Fibroblast of lung (primary cell): ENCODE measurements around the gene ATG101. TPM values are rescaled to one million over a fixed set of nuclear protein-coding genes. Genes with fewer than 3 reads are reported as not detected.
"Not testable (repeated sequence)": the region's sequence is repeated elsewhere in the genome, so short reads cannot be mapped to it uniquely, and the experiment has no call there.

ENCODE experiments used
- DNase-seq, 2 donors: peaks; one replicate each; pipeline versions ENCODE4 v3.0.0 to v3.0.0-alpha.2; 2010; ENCODE audit warnings: low read depth in 2 of 2
- H2AFZ ChIP-seq: 2 replicates; pipeline ENCODE4 v1.5.1; 2012; ENCODE audit warnings: low read length, control low read depth, inconsistent platforms
- H3K27ac ChIP-seq: 2 replicates; pipeline ENCODE4 v1.5.1; 2011; ENCODE audit warnings: low read length, control low read depth; ENCODE audit not compliant: insufficient read depth
- H3K27me3 ChIP-seq: 2 replicates; pipeline ENCODE4 v1.5.1; 2011; ENCODE audit warnings: mild to moderate bottlenecking, low read length; ENCODE audit not compliant: control insufficient read depth, insufficient read depth
- H3K36me3 ChIP-seq: 2 replicates; pipeline ENCODE4 v1.5.1; 2011; ENCODE audit warnings: low read length; ENCODE audit not compliant: control insufficient read depth, insufficient read depth
- H3K4me1 ChIP-seq: 2 replicates; pipeline ENCODE4 v1.5.1; 2011; ENCODE audit warnings: low read length; ENCODE audit not compliant: control insufficient read depth, insufficient read depth; ENCODE audit errors: extremely low read depth
- H3K4me2 ChIP-seq: 2 replicates; pipeline ENCODE4 v1.5.1; 2011; ENCODE audit warnings: low read length, control low read depth; ENCODE audit not compliant: insufficient read depth; ENCODE audit errors: extremely low read depth
- H3K4me3 ChIP-seq, 4 experiments: fragments of 200-600 bp in 1 of 4; sonication (generic) in 1 of 4; replicated peaks in 1 of 4; 2 replicates each; pipeline ENCODE4 v1.5.1; 2011 to 2016; ENCODE audit warnings: low read length in 4 of 4, low read depth in 3 of 4, mild to moderate bottlenecking in 3 of 4, control low read depth in 2 of 4, inconsistent platforms in 1 of 4, mixed read lengths in 1 of 4; ENCODE audit not compliant: insufficient read depth in 1 of 4; ENCODE audit errors: control extremely low read depth in 1 of 4
- H3K79me2 ChIP-seq: 2 replicates; pipeline ENCODE4 v1.5.1; 2012; ENCODE audit warnings: mild to moderate bottlenecking, low read length, inconsistent platforms; ENCODE audit not compliant: control insufficient read depth, insufficient read depth
- H3K9ac ChIP-seq: 2 replicates; pipeline ENCODE4 v1.5.1; 2011; ENCODE audit warnings: mild to moderate bottlenecking, low read length, control low read depth; ENCODE audit not compliant: insufficient read depth
- H3K9me3 ChIP-seq: 2 replicates; pipeline ENCODE4 v1.5.1; 2012; ENCODE audit warnings: low read depth, low read length; ENCODE audit not compliant: control insufficient read depth, insufficient read depth
- H4K20me1 ChIP-seq: 2 replicates; pipeline ENCODE4 v1.5.1; 2011; ENCODE audit warnings: low read length; ENCODE audit not compliant: control insufficient read depth, insufficient read depth; ENCODE audit errors: extremely low read depth
- EZH2 ChIP-seq: IDR thresholded peaks from 2 replicates; pipeline ENCODE4 v1.5.1; 2012; ENCODE audit warnings: low read length, control low read depth, mild to moderate bottlenecking; ENCODE audit errors: missing control alignments
- polyA plus RNA-seq, 2 donors: library from polyadenylated mRNA; depleted of rRNA in 1 of 2; stranded (reverse) in 1 of 2; unstranded in 1 of 2; fragments of >200 nt; gene quantifications; 2 replicates each; pipeline ENCODE4 v1.2.1, GENCODE V29; 2011 to 2012; ENCODE audit warnings: missing spikeins in 1 of 2
- total RNA-seq: library from RNA; depleted of rRNA; stranded (reverse); fragments of >200 nt; gene quantifications from 2 replicates; pipeline ENCODE4 v1.2.1, GENCODE V29; 2014
- TF ChIP-seq, protein P1 (sequence below), 2 donors: IDR thresholded peaks in 1 of 2; conservative IDR thresholded peaks in 1 of 2; 1 replicate in 1 of 2; 2 replicates in 1 of 2; pipeline ENCODE4 v1.5.1; 2011 to 2012; ENCODE audit warnings: low read length in 2 of 2, control low read depth in 1 of 2, inconsistent platforms in 1 of 2, low read depth in 1 of 2, mild to moderate bottlenecking in 1 of 2

Gene ATG101
- total and polyA plus RNA-seq, 2 donors (not counting 1 experiment from before 2014, with no cell fraction given) = 82.9 to 90.3 TPM

GRCh38 chr12:52097045-52097666 lies 27.4 kb downstream of the ATG101 start:
- Histone ChIP-seq H3K27ac (no peak overlapping the region), H3K79me2 (no peaks in the 10 kb centered on the region), H3K4me3 (no peak overlapping the region), H4K20me1 (no peaks in the 10 kb centered on the region), H2AFZ (no peak overlapping the region), H3K4me1 (no peaks in the 10 kb centered on the region), H3K36me3 (no peaks in the 10 kb centered on the region), H3K4me2 (no peak overlapping the region), H3K9me3 (no peaks in the 10 kb centered on the region), H3K9ac (no peak overlapping the region), H3K27me3 (no peaks in the 10 kb centered on the region)
- no peak for DNase-seq
- TF ChIP-seq, protein P1, sequence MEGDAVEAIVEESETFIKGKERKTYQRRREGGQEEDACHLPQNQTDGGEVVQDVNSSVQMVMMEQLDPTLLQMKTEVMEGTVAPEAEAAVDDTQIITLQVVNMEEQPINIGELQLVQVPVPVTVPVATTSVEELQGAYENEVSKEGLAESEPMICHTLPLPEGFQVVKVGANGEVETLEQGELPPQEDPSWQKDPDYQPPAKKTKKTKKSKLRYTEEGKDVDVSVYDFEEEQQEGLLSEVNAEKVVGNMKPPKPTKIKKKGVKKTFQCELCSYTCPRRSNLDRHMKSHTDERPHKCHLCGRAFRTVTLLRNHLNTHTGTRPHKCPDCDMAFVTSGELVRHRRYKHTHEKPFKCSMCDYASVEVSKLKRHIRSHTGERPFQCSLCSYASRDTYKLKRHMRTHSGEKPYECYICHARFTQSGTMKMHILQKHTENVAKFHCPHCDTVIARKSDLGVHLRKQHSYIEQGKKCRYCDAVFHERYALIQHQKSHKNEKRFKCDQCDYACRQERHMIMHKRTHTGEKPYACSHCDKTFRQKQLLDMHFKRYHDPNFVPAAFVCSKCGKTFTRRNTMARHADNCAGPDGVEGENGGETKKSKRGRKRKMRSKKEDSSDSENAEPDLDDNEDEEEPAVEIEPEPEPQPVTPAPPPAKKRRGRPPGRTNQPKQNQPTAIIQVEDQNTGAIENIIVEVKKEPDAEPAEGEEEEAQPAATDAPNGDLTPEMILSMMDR (conservative IDR thresholded peaks at IDR 0.05 in 1 of 2, IDR thresholded peaks at IDR 0.05 in 1 of 2; ENCODE audit: low read depth in 1 of 2, low read length in 2 of 2) = no peak
- no peak for TF ChIP-seq EZH2

GRCh38 chr12:52104431-52105089 lies 34.8 kb downstream of the ATG101 start:
- not testable (repeated sequence) for H3K27me3 ChIP-seq, H3K4me1 ChIP-seq, H3K9me3 ChIP-seq, H3K36me3 ChIP-seq, H3K9ac ChIP-seq, H3K27ac ChIP-seq, H3K79me2 ChIP-seq, H3K4me3 ChIP-seq, H4K20me1 ChIP-seq, DNase-seq, H2AFZ ChIP-seq, H3K4me2 ChIP-seq

- not testable (repeated sequence) for H3K36me3 ChIP-seq, H3K4me2 ChIP-seq, H3K79me2 ChIP-seq, H3K9me3 ChIP-seq, H3K4me1 ChIP-seq, H3K27me3 ChIP-seq, H2AFZ ChIP-seq, H3K9ac ChIP-seq, H3K27ac ChIP-seq, H4K20me1 ChIP-seq, DNase-seq, H3K4me3 ChIP-seq
Measured at GRCh38 chr12:52116222-52117125, 46.7 kb downstream of the ATG101 start.

GRCh38 chr12:52117806-52118475 lies 48.2 kb downstream of the ATG101 start:
- H2AFZ ChIP-seq, H3K4me3 ChIP-seq, H3K27ac ChIP-seq, H3K79me2 ChIP-seq, H3K4me1 ChIP-seq, H4K20me1 ChIP-seq, H3K27me3 ChIP-seq, H3K36me3 ChIP-seq, H3K9ac ChIP-seq, H3K4me2 ChIP-seq, DNase-seq, H3K9me3 ChIP-seq: not testable (repeated sequence)
